HepG2 (cell line): Measurements from ENCODE around the gene P3H4. TPM values are rescaled to one million over a fixed set of nuclear protein-coding genes. Genes with fewer than 3 reads are reported as not detected.

Experiments
- BHLHE40 ChIP-seq: IDR thresholded peaks from 2 replicates; pipeline ENCODE4 v1.6.1; 2011; ENCODE audit warnings: low read length, improper control_type of control experiment
- ERF ChIP-seq: IDR thresholded peaks from 2 replicates; pipeline ENCODE4 v1.6.1; 2018; ENCODE audit warnings: missing biosample characterization, missing genetic modification reagents
- IKZF4 ChIP-seq: sonication (generic); formaldehyde crosslinking; IDR thresholded peaks from 2 replicates; pipeline ENCODE4 v1.5.1; 2020; ENCODE audit warnings: borderline replicate concordance, mild to moderate bottlenecking, low read depth, missing genetic modification reagents; ENCODE audit errors: not compliant biosample characterization
- NAIF1 ChIP-seq: sonication (generic); formaldehyde crosslinking; IDR thresholded peaks from 2 replicates; pipeline ENCODE4 v1.5.0; 2020; ENCODE audit warnings: mild to moderate bottlenecking, missing genetic modification reagents, borderline replicate concordance
- NFE2L1 ChIP-seq: sonication (generic); formaldehyde crosslinking; IDR thresholded peaks from 2 replicates; pipeline ENCODE4 v1.4.0; 2020; ENCODE audit warnings: missing genetic modification reagents, mild to moderate bottlenecking, borderline replicate concordance
- PCBP1 ChIP-seq: fragments of 200-400 bp; formaldehyde crosslinking; IDR thresholded peaks from 2 replicates; pipeline ENCODE4 v1.6.1; 2017; ENCODE audit warnings: mild to moderate bottlenecking, low read depth, low read length, borderline replicate concordance
- SUZ12 ChIP-seq: fragments of 150-350 bp; IDR thresholded peaks from 2 replicates; pipeline ENCODE4 v1.6.1; 2014; ENCODE audit warnings: low read depth, low read length
- TFDP1 ChIP-seq: IDR thresholded peaks from 2 replicates; pipeline ENCODE4 v1.6.1; 2016; ENCODE audit warnings: missing compliant biosample characterization, missing genetic modification reagents, borderline replicate concordance
- TRAFD1 ChIP-seq: sonication (generic); formaldehyde crosslinking; IDR thresholded peaks from 2 replicates; pipeline ENCODE4 v1.5.1; 2020; ENCODE audit warnings: missing genetic modification reagents, mild to moderate bottlenecking, borderline replicate concordance
- TSC22D2 ChIP-seq: sonication (generic); formaldehyde crosslinking; IDR thresholded peaks from 2 replicates; pipeline ENCODE4 v1.5.1; 2020; ENCODE audit warnings: missing genetic modification reagents, mild to moderate bottlenecking, borderline replicate concordance
- ZFP41 ChIP-seq: sonication (generic); formaldehyde crosslinking; IDR thresholded peaks from 2 replicates; pipeline ENCODE4 v1.4.0; 2020; ENCODE audit warnings: mild to moderate bottlenecking, missing genetic modification reagents, borderline replicate concordance
- ZHX2 ChIP-seq, 2 experiments: sonication (generic) in 1 of 2; formaldehyde crosslinking in 1 of 2; IDR thresholded peaks; 2 replicates each; pipeline versions ENCODE4 v1.6.1 to v1.9.0; 2014 to 2022; ENCODE audit warnings: antibody characterized with exemption in 1 of 2, borderline replicate concordance in 1 of 2, inconsistent platforms in 1 of 2, low read depth in 1 of 2, missing genetic modification reagents in 1 of 2
- ZNF354B ChIP-seq: sonication (generic); formaldehyde crosslinking; IDR thresholded peaks from 2 replicates; pipeline ENCODE4 v1.8.0; 2022; ENCODE audit warnings: mild to moderate bottlenecking, missing genetic modification reagents
- ZNF432 ChIP-seq: sonication (generic); formaldehyde crosslinking; IDR thresholded peaks from 2 replicates; pipeline ENCODE4 v1.5.0; 2020; ENCODE audit warnings: missing genetic modification reagents, mild to moderate bottlenecking, borderline replicate concordance
- ZNF704 ChIP-seq: sonication (generic); formaldehyde crosslinking; IDR thresholded peaks from 2 replicates; pipeline ENCODE4 v1.8.1; 2023; ENCODE audit warnings: mild to moderate bottlenecking, inconsistent platforms, moderate library complexity, missing genetic modification reagents, borderline replicate concordance
- ZNF816 ChIP-seq: sonication (generic); formaldehyde crosslinking; IDR thresholded peaks from 2 replicates; pipeline ENCODE4 v1.8.0; 2022; ENCODE audit warnings: missing genetic modification reagents, mild to moderate bottlenecking, borderline replicate concordance
- polyA plus RNA-seq, 8 experiments: library from polyadenylated mRNA; depleted of rRNA in 3 of 8; stranded (reverse) in 7 of 8; unstranded in 1 of 8; fragments of >200 nt; fragmentation: Illumina TruSeq in 4 of 8; extraction: Trizol in 4 of 8; gene quantifications; 2 replicates each; pipeline versions ENCODE4 v1.2.1 to v1.2.3, GENCODE V29; 2011 to 2016; ENCODE audit warnings: low read depth in 4 of 8, missing spikeins in 1 of 8, mixed read lengths in 1 of 8; ENCODE audit not compliant: insufficient read depth in 1 of 8
- total RNA-seq, 5 experiments: library from RNA; depleted of rRNA; stranded (reverse); fragments of >200 nt; fragmentation: Illumina TruSeq; extraction: Trizol; gene quantifications; 2 replicates each; pipeline ENCODE4 v1.2.3, GENCODE V29; 2016; ENCODE audit warnings: low read depth in 1 of 5

Gene P3H4
- total and polyA plus RNA-seq, 2 of the 13 experiments (the other 11 are each of a cell fraction or from before 2014, with no cell fraction given) = 37.1 to 50.6 TPM

- TF ChIP-seq BHLHE40 = peak; percentile 51; the same call in 1 of the 2 replicates
- TF ChIP-seq NAIF1 = no peak
- no peak for TF ChIP-seq ZFP41 (CRISPR knock-in tag)
- no peak for TF ChIP-seq ZHX2 (IDR thresholded peaks at IDR 0.05; ENCODE audit: low read depth)
- TF ChIP-seq ZHX2 (CRISPR knock-in tag; IDR thresholded peaks at IDR 0.05; ENCODE audit: borderline replicate concordance) = no peak
- no peak for TF ChIP-seq TSC22D2
- no peak for TF ChIP-seq NFE2L1 (CRISPR knock-in tag)
- TF ChIP-seq PCBP1 = no peak
- TF ChIP-seq ZNF432 (CRISPR knock-in tag) = no peak
- no peak for TF ChIP-seq TRAFD1 (CRISPR knock-in tag)
- TF ChIP-seq ERF = no peak; the same call in 1 of the 2 replicates
- TF ChIP-seq ZNF354B (CRISPR knock-in tag) = 0 out of 2 replicates have a peak, but pooled peaks have one; percentile 50
- TF ChIP-seq ZNF704 (CRISPR knock-in tag) = no peak
- no peak for TF ChIP-seq ZNF816
- 0 out of 2 replicates have a peak, but pooled peaks have one; percentile 16 for TF ChIP-seq TFDP1 (CRISPR knock-in tag)
- TF ChIP-seq SUZ12 = no peak
- TF ChIP-seq IKZF4 = no peak
Observed at GRCh38 chr17:41800601-41801373, 11.0 kb downstream of the P3H4 start (continued).
